Measurements from ENCODE around the gene EXOC3. TPM values are rescaled to one million over a fixed set of nuclear protein-coding genes. Genes with fewer than 3 reads are reported as not detected.

EXOC3 gene
- total RNA-seq, 1 donor from 2014 or later, result 59.5 TPM

GRCh38 chr5:490116-491106, 47.4 kb downstream of the EXOC3 start:
- Histone ChIP-seq H3K4me1 (peaks cover 7% of the 10 kb centered on the region), H3K9me3 (no peaks in the 10 kb centered on the region), H3K27ac (no peak overlapping the region), H3K4me3 (no peak overlapping the region), H3K36me3 (no peaks in the 10 kb centered on the region), H3K27me3 (peaks cover 28% of the 10 kb centered on the region)
- intact Hi-C loops (cut with DNase I), result no loop called here
- TF ChIP-seq, protein P1, sequence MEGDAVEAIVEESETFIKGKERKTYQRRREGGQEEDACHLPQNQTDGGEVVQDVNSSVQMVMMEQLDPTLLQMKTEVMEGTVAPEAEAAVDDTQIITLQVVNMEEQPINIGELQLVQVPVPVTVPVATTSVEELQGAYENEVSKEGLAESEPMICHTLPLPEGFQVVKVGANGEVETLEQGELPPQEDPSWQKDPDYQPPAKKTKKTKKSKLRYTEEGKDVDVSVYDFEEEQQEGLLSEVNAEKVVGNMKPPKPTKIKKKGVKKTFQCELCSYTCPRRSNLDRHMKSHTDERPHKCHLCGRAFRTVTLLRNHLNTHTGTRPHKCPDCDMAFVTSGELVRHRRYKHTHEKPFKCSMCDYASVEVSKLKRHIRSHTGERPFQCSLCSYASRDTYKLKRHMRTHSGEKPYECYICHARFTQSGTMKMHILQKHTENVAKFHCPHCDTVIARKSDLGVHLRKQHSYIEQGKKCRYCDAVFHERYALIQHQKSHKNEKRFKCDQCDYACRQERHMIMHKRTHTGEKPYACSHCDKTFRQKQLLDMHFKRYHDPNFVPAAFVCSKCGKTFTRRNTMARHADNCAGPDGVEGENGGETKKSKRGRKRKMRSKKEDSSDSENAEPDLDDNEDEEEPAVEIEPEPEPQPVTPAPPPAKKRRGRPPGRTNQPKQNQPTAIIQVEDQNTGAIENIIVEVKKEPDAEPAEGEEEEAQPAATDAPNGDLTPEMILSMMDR (IDR thresholded peaks at IDR 0.05), result no peak
- no peak for DNase-seq
- no peak for ATAC-seq

GRCh38 chr5:491119-491855, 48.3 kb downstream of the EXOC3 start:
- Histone ChIP-seq H3K36me3 (no peaks in the 10 kb centered on the region), H3K4me3 (no peak overlapping the region), H3K27ac (no peak overlapping the region), H3K4me1 (no peaks in the 10 kb centered on the region), H3K27me3 (peaks cover 23% of the 10 kb centered on the region), H3K9me3 (no peaks in the 10 kb centered on the region)
- DNase-seq (no peak), ATAC-seq (no peak)
- intact Hi-C loops (cut with DNase I), result no loop called here
- TF ChIP-seq, protein P1 (IDR thresholded peaks at IDR 0.05), result no peak

DNA sequence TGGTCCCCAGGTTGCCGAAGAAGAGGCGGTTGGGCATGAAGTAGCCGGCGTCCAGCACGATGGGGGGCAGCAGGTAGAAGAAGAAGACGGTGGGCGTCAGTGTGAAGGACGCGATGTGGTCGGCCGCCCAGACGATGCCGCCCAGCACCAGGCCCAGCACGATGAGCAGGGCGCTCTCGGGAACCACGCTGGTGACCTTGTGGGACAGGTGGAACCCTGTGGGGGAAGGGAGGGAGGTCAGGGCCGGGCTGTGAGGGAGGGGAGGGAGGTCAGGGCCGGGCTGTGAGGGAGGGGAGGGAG, 48.8 kb downstream of the EXOC3 start:
- intact Hi-C loops (cut with DNase I), result no loop called here
- Histone ChIP-seq H3K9me3 (no peaks in the 10 kb centered on the region), H3K36me3 (no peaks in the 10 kb centered on the region), H3K27me3 (peaks cover 23% of the 10 kb centered on the region), H3K4me3 (no peak overlapping the region), H3K4me1 (no peaks in the 10 kb centered on the region), H3K27ac (no peak overlapping the region)
- no peak for ATAC-seq
- no peak for DNase-seq
- TF ChIP-seq, protein P1 (IDR thresholded peaks at IDR 0.05), result no peak

DNA sequence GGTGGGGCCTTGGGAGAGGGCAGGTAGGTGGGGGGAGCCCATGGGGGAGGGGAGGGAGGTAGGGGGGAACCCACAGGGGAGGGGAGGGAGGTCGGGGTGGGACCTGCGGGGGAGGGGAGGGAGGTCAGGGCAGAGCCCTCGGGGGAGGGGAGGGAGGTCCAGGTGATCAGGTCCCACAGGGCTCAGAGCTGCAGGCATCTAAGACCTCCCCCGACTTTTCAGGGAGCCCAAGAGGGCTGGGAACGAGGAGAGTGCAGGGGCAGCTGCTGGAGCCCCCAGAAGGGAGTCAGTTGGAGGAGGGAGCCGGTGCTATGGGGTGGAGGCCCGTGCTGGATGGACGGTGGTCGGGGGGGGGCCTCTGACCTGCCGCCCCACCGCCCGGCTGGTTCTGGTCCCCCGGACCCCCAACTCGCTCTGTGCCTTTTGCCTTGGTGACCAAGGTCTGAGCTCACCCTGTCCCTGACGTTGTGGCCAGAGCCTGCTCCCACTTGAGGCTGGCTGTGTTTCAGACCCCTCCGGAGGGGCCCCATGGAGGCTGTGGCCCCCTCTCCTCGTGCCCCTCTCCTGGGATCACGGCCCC, 49.4 kb downstream of the EXOC3 start:
- Histone ChIP-seq H3K36me3 (no peaks in the 10 kb centered on the region), H3K4me1 (no peaks in the 10 kb centered on the region), H3K9me3 (no peaks in the 10 kb centered on the region), H3K27ac (no peak overlapping the region), H3K27me3 (peaks cover 23% of the 10 kb centered on the region), H3K4me3 (no peak overlapping the region)
- TF ChIP-seq, protein P1 (IDR thresholded peaks at IDR 0.05), result no peak
- ATAC-seq, result no peak
- intact Hi-C loops (cut with DNase I), result no loop called here
- DNase-seq, result no peak

- DNase-seq (no peak), ATAC-seq (no peak)
- Histone ChIP-seq H3K27me3 (peaks cover 23% of the 10 kb centered on the region), H3K4me1 (no peaks in the 10 kb centered on the region), H3K36me3 (no peaks in the 10 kb centered on the region), H3K4me3 (no peak overlapping the region), H3K9me3 (no peaks in the 10 kb centered on the region), H3K27ac (no peak overlapping the region)
- intact Hi-C loops (cut with DNase I), result no loop called here
- TF ChIP-seq, protein P1 (IDR thresholded peaks at IDR 0.05), result no peak
Observed at GRCh38 chr5:493119-493701, 50.2 kb downstream of the EXOC3 start.

All from upper lobe of right lung (tissue), 1 donor.